Right renal cortex interstitium (tissue), 3 donors: Measurements from ENCODE around the gene MRPS7. TPM values are rescaled to one million over a fixed set of nuclear protein-coding genes. Genes with fewer than 3 reads are reported as not detected.
"Not testable (repeated sequence)": the region's sequence is repeated elsewhere in the genome, so short reads cannot be mapped to it uniquely, and the experiment has no call there.

Experiments
- DNase-seq, 3 donors: peaks; one replicate each; pipeline ENCODE4 v3.0.0-alpha.2; 2013; ENCODE audit warnings: low read depth in 3 of 3, low spot score in 2 of 3
- polyA plus RNA-seq, 3 donors: library from polyadenylated mRNA; unstranded; fragments of 120-200 nt; gene quantifications; one replicate each; pipeline ENCODE4 v1.2.1, GENCODE V29; 2013; ENCODE audit not compliant: insufficient read length in 3 of 3

MRPS7 gene
- polyA plus RNA-seq, 3 donors: 78.7 to 87.0 (median 84.2) TPM

- DNase-seq: no peak
These were observed 8.7 kb downstream of the MRPS7 start for GRCh38 chr17:75270218-75270965.

GRCh38 chr17:75270966-75271232 lies 9.2 kb downstream of the MRPS7 start, which contains the start of gene MIF4GD:
Gene MIF4GD (minus strand): TSS chr17:75271231. CDS start chr17:75270195, 1,036 bp downstream.
- no peak for DNase-seq

- peak in 1 of 3 donors; percentile 61 for DNase-seq
These were observed 9.7 kb downstream of the MRPS7 start for GRCh38 chr17:75271233-75271954.

GRCh38 chr17:75271955-75272847 lies 10.5 kb downstream of the MRPS7 start:
- DNase-seq: no peak

GRCh38 chr17:75272848-75273184 lies 11.1 kb downstream of the MRPS7 start:
- DNase-seq: no peak

- DNase-seq: no peak
These were observed 12.5 kb downstream of the MRPS7 start for GRCh38 chr17:75273977-75274708.

- DNase-seq: no peak
These were observed 16.0 kb downstream of the MRPS7 start for GRCh38 chr17:75277664-75278071.

- DNase-seq: not testable (repeated sequence)
These were observed 18.5 kb downstream of the MRPS7 start for GRCh38 chr17:75280189-75280588.

GRCh38 chr17:75285123-75285522 lies 23.4 kb downstream of the MRPS7 start:
- DNase-seq: no peak

- DNase-seq: no peak
These were observed 25.5 kb downstream of the MRPS7 start for GRCh38 chr17:75287221-75287620.

GRCh38 chr17:75288359-75288758 lies 26.7 kb downstream of the MRPS7 start:
- no peak for DNase-seq

- no peak for DNase-seq
These were observed 27.1 kb downstream of the MRPS7 start for GRCh38 chr17:75288770-75289114.

GRCh38 chr17:75289115-75289831 lies 27.6 kb downstream of the MRPS7 start, which contains the start of gene SLC25A19:
Gene SLC25A19 (minus strand): TSS chr17:75289433. CDS start chr17:75286764, 2,669 bp downstream.
- DNase-seq: peak; percentile 85 to 96 (median 93)

- DNase-seq: no peak
These were observed 28.2 kb downstream of the MRPS7 start for GRCh38 chr17:75289832-75290337.

- DNase-seq: not testable (repeated sequence)
These were observed 31.2 kb downstream of the MRPS7 start for GRCh38 chr17:75292810-75293448.

GRCh38 chr17:75295201-75296158 lies 33.8 kb downstream of the MRPS7 start:
- no peak for DNase-seq

- DNase-seq: no peak
These were observed 38.6 kb downstream of the MRPS7 start for GRCh38 chr17:75300280-75300679.

GRCh38 chr17:75301049-75301448 lies 39.4 kb downstream of the MRPS7 start:
- DNase-seq: no peak
